IPS-18a (cell line): ENCODE data around the gene BRAF.
"Not testable (repeated sequence)": the region's sequence is repeated elsewhere in the genome, so short reads cannot be mapped to it uniquely, and the experiment has no call there.

Source experiments
- H3K27ac ChIP-seq: one replicate; pipeline ENCODE4 v1.5.1; 2013; ENCODE audit warnings: low read length
- H3K27me3 ChIP-seq: one replicate; pipeline ENCODE4 v1.6.1; 2013; ENCODE audit warnings: mild to moderate bottlenecking, low read length; ENCODE audit not compliant: control insufficient read depth, insufficient read depth
- H3K36me3 ChIP-seq: one replicate; pipeline ENCODE4 v1.6.1; 2013; ENCODE audit warnings: low read depth, low read length; ENCODE audit not compliant: control insufficient read depth
- H3K4me1 ChIP-seq: one replicate; pipeline ENCODE4 v1.6.1; 2013; ENCODE audit warnings: low read depth, low read length; ENCODE audit not compliant: control insufficient read depth
- H3K4me3 ChIP-seq: one replicate; pipeline ENCODE4 v1.5.1; 2013; ENCODE audit warnings: low read length
- H3K9ac ChIP-seq: one replicate; pipeline ENCODE4 v1.6.1; 2013; ENCODE audit warnings: mild to moderate bottlenecking, low read length, moderate library complexity
- H3K9me3 ChIP-seq: one replicate; pipeline ENCODE4 v1.6.1; 2013; ENCODE audit warnings: low read depth, low read length; ENCODE audit not compliant: control insufficient read depth

BRAF gene

GRCh38 chr7:140684066-140684950, 240.4 kb downstream of the BRAF start:
- H3K4me1 ChIP-seq, result no peaks in the 10 kb centered on the region
- no peaks in the 10 kb centered on the region for H3K27me3 ChIP-seq
- no peaks in the 10 kb centered on the region for H3K9me3 ChIP-seq
- H3K4me3 ChIP-seq, result no peak overlapping the region
- H3K27ac ChIP-seq, result no peak overlapping the region
- no peak overlapping the region for H3K9ac ChIP-seq
- H3K36me3 ChIP-seq, result no peaks in the 10 kb centered on the region

DNA sequence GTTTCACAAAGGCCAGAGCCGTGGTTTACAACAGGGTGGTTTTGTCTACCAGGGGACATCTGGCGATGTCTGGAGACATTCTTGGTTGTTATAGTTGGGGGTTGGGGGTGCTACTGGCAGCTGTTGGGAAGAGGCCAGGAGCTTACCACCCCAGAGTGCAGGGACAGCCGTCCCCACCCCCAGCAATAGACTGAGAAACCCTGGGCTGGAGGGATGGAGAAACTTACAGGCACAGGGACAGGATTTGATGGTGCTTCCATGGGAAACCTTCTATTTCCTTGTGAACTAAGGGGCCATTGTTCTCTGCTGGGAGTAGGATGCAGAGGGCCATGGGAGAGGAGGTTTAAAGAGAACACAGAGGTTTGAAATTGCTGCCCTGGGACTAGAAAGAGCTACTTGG, 241.1 kb downstream of the BRAF start:
- Histone ChIP-seq H3K9me3 (no peaks in the 10 kb centered on the region), H3K4me3 (no peak overlapping the region), H3K4me1 (no peaks in the 10 kb centered on the region), H3K9ac (no peak overlapping the region), H3K36me3 (no peaks in the 10 kb centered on the region), H3K27me3 (no peaks in the 10 kb centered on the region), H3K27ac (no peak overlapping the region)

- Histone ChIP-seq H3K9ac (no peak overlapping the region), H3K4me3 (no peak overlapping the region), H3K27me3 (no peaks in the 10 kb centered on the region), H3K36me3 (no peaks in the 10 kb centered on the region), H3K27ac (no peak overlapping the region), H3K9me3 (no peaks in the 10 kb centered on the region), H3K4me1 (no peaks in the 10 kb centered on the region)
Measured at GRCh38 chr7:140681766-140682165, 243.0 kb downstream of the BRAF start.

DNA sequence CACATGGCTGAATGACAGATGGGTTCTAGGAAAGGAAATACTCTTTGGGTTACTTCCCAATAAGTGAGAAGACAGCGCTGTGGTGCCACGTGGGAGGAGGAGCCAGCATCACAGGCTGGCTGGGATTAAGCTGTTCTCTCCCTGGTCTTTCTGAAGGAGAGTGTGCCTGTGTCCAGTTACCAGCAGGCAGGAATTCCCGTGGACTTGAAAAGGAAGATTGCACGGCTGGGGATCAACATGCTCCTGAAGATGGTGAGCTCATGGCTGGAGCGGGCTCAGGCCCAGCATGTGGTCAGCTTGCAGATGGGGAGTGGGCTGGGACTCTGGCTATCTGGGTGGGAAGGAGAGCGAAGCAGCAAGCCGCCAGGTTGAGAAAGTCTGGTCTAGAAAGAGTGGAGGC, 243.8 kb downstream of the BRAF start:
- H3K36me3 ChIP-seq, result no peaks in the 10 kb centered on the region

GRCh38 chr7:140679186-140679585, 245.5 kb downstream of the BRAF start:
- Histone ChIP-seq H3K4me1 (no peaks in the 10 kb centered on the region), H3K4me3 (no peak overlapping the region), H3K27ac (no peak overlapping the region), H3K9ac (no peak overlapping the region), H3K9me3 (no peaks in the 10 kb centered on the region), H3K36me3 (no peaks in the 10 kb centered on the region), H3K27me3 (peaks cover 4% of the 10 kb centered on the region)

More for the DNA sequence above, 243.8 kb downstream of the BRAF start:
- Histone ChIP-seq H3K27me3 (no peaks in the 10 kb centered on the region), H3K9me3 (no peaks in the 10 kb centered on the region), H3K4me3 (no peak overlapping the region), H3K9ac (no peak overlapping the region), H3K4me1 (no peaks in the 10 kb centered on the region), H3K27ac (no peak overlapping the region)

- H3K9me3 ChIP-seq, result no peaks in the 10 kb centered on the region
- no peaks in the 10 kb centered on the region for H3K36me3 ChIP-seq
- H3K27ac ChIP-seq, result no peak overlapping the region
- H3K27me3 ChIP-seq, result peaks cover 8% of the 10 kb centered on the region
- no peak overlapping the region for H3K9ac ChIP-seq
- H3K4me3 ChIP-seq, result no peak overlapping the region
- H3K4me1 ChIP-seq, result no peaks in the 10 kb centered on the region
Measured at GRCh38 chr7:140678816-140679130, 246.0 kb downstream of the BRAF start.

GRCh38 chr7:140678081-140678815, 246.5 kb downstream of the BRAF start:
- peaks cover 13% of the 10 kb centered on the region for H3K27me3 ChIP-seq
- no peaks in the 10 kb centered on the region for H3K36me3 ChIP-seq
- no peaks in the 10 kb centered on the region for H3K4me1 ChIP-seq
- no peak overlapping the region for H3K9ac ChIP-seq
- H3K4me3 ChIP-seq, result no peak overlapping the region
- H3K27ac ChIP-seq, result no peak overlapping the region
- H3K9me3 ChIP-seq, result no peaks in the 10 kb centered on the region

GRCh38 chr7:140677496-140677895, 247.2 kb downstream of the BRAF start:
- no peak overlapping the region for H3K4me3 ChIP-seq
- H3K36me3 ChIP-seq, result no peaks in the 10 kb centered on the region
- H3K27ac ChIP-seq, result no peak overlapping the region
- no peak overlapping the region for H3K9ac ChIP-seq
- H3K27me3 ChIP-seq, result peaks cover 16% of the 10 kb centered on the region
- H3K4me1 ChIP-seq, result peaks cover under 1% of the 10 kb centered on the region
- no peaks in the 10 kb centered on the region for H3K9me3 ChIP-seq

GRCh38 chr7:140676956-140677355, 247.8 kb downstream of the BRAF start:
- H3K9me3 ChIP-seq, H3K4me1 ChIP-seq, H3K9ac ChIP-seq, H3K27ac ChIP-seq, H3K4me3 ChIP-seq, H3K36me3 ChIP-seq: not testable (repeated sequence)
- peaks cover 20% of the 10 kb centered on the region for H3K27me3 ChIP-seq

GRCh38 chr7:140676306-140676705, 248.4 kb downstream of the BRAF start:
- H3K4me1 ChIP-seq, result peaks cover 6% of the 10 kb centered on the region
- no peak overlapping the region for H3K27ac ChIP-seq
- H3K36me3 ChIP-seq, result no peaks in the 10 kb centered on the region
- peaks cover 20% of the 10 kb centered on the region for H3K27me3 ChIP-seq
- H3K9ac ChIP-seq, result no peak overlapping the region
- H3K9me3 ChIP-seq, result no peaks in the 10 kb centered on the region
- no peak overlapping the region for H3K4me3 ChIP-seq

DNA sequence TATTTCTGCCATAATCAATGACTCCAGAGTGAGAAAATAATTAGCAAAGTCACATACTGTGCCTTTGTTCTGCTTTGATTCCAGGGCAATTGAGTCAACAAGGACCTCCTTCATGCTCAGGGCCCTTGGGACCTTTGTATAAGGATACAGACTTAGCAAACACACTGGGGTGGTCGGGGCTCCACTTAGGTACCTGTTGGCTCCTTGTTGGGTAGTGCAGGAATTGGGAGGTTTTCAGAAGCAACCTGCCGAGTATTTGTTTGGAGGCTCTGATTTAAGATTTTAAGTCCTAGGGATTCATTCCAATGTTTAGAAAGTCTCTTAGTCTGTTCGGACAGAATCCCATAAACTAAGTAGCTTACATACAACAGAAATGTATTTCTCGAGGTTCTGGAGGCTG, 249.0 kb downstream of the BRAF start:
- Histone ChIP-seq H3K36me3 (no peaks in the 10 kb centered on the region), H3K4me1 (peaks cover 6% of the 10 kb centered on the region), H3K27me3 (peaks cover 20% of the 10 kb centered on the region), H3K9ac (no peak overlapping the region), H3K4me3 (no peak overlapping the region), H3K27ac (no peak overlapping the region), H3K9me3 (no peaks in the 10 kb centered on the region)
